H9 (cell line): ENCODE results near the gene RRP9. TPM values are rescaled to one million over a fixed set of nuclear protein-coding genes. Genes with fewer than 3 reads are reported as not detected.
"Not testable (repeated sequence)": the region's sequence is repeated elsewhere in the genome, so short reads cannot be mapped to it uniquely, and the experiment has no call there.

ENCODE experiments used
- DNase-seq: peaks from one replicate; pipeline ENCODE4 v3.0.0-alpha.2; 2017
- H2AFZ ChIP-seq: one replicate; pipeline ENCODE4 v1.6.1; 2013; ENCODE audit warnings: mild to moderate bottlenecking, low read length, control low read depth, moderate library complexity
- H2AK5ac ChIP-seq: 2 replicates; pipeline ENCODE4 v1.6.1; 2013; ENCODE audit warnings: low read length, control low read depth, mixed read lengths; ENCODE audit not compliant: insufficient read length
- H2BK120ac ChIP-seq: one replicate; pipeline ENCODE4 v1.6.1; 2013; ENCODE audit warnings: low read depth, mild to moderate bottlenecking, low read length, control low read depth, inconsistent platforms; ENCODE audit not compliant: poor library complexity, severe bottlenecking
- H2BK12ac ChIP-seq: 2 replicates; pipeline ENCODE4 v1.6.1; 2013; ENCODE audit warnings: low read length, control low read depth, mixed read lengths, low read depth; ENCODE audit not compliant: insufficient read length
- H2BK15ac ChIP-seq: 2 replicates; pipeline ENCODE4 v1.6.1; 2013; ENCODE audit warnings: low read depth, low read length, control low read depth
- H2BK20ac ChIP-seq: one replicate; pipeline ENCODE4 v1.6.1; 2013; ENCODE audit warnings: low read depth, mild to moderate bottlenecking, low read length, control low read depth, inconsistent platforms; ENCODE audit not compliant: poor library complexity, severe bottlenecking
- H2BK5ac ChIP-seq: 2 replicates; pipeline ENCODE4 v1.6.1; 2013; ENCODE audit warnings: low read length, control low read depth, mixed read lengths; ENCODE audit not compliant: insufficient read length
- H3K14ac ChIP-seq: 2 replicates; pipeline ENCODE4 v1.6.1; 2013; ENCODE audit warnings: low read length, control low read depth; ENCODE audit not compliant: insufficient read depth
- H3K18ac ChIP-seq: 2 replicates; pipeline ENCODE4 v1.6.1; 2013; ENCODE audit warnings: low read depth, mild to moderate bottlenecking, mixed read lengths, low read length, control low read depth; ENCODE audit not compliant: insufficient read length
- H3K23ac ChIP-seq: 2 replicates; pipeline ENCODE4 v1.6.1; 2013; ENCODE audit warnings: low read length, control low read depth, mixed read lengths, low read depth; ENCODE audit not compliant: insufficient read length
- H3K23me2 ChIP-seq: 2 replicates; pipeline ENCODE4 v1.6.1; 2013; ENCODE audit warnings: low read depth, mild to moderate bottlenecking, mixed read lengths, low read length, control low read depth; ENCODE audit not compliant: insufficient read length, poor library complexity, severe bottlenecking
- H3K27ac ChIP-seq: 2 replicates; pipeline ENCODE4 v1.5.1; 2013; ENCODE audit warnings: low read length, control low read depth, mixed read lengths, low read depth; ENCODE audit not compliant: insufficient read length
- H3K27me3 ChIP-seq: 2 replicates; pipeline ENCODE4 v1.6.1; 2013; ENCODE audit warnings: low read length, control low read depth, inconsistent platforms; ENCODE audit not compliant: insufficient read depth
- H3K4ac ChIP-seq: 2 replicates; pipeline ENCODE4 v1.6.1; 2013; ENCODE audit warnings: low read depth, mild to moderate bottlenecking, control low read depth, inconsistent platforms, low read length, moderate library complexity
- H3K4me1 ChIP-seq: 2 replicates; pipeline ENCODE4 v1.6.1; 2013; ENCODE audit warnings: low read length, control low read depth, inconsistent platforms; ENCODE audit not compliant: insufficient read depth
- H3K4me2 ChIP-seq: 2 replicates; pipeline ENCODE4 v1.6.1; 2013; ENCODE audit warnings: low read length, control low read depth, mixed read lengths; ENCODE audit not compliant: insufficient read length, insufficient read depth
- H3K56ac ChIP-seq: 2 replicates; pipeline ENCODE4 v1.6.1; 2013; ENCODE audit warnings: low read depth, mild to moderate bottlenecking, mixed read lengths, low read length, control low read depth; ENCODE audit not compliant: insufficient read length
- H3K79me1 ChIP-seq: 2 replicates; pipeline ENCODE4 v1.6.1; 2013; ENCODE audit warnings: low read depth, mild to moderate bottlenecking, moderate library complexity, low read length, control low read depth, inconsistent platforms; ENCODE audit not compliant: insufficient read depth, poor library complexity, severe bottlenecking
- H3K79me2 ChIP-seq: 2 replicates; pipeline ENCODE4 v1.6.1; 2013; ENCODE audit warnings: low read length, control low read depth, inconsistent platforms; ENCODE audit not compliant: insufficient read depth
- H3K9ac ChIP-seq: 2 replicates; pipeline ENCODE4 v1.6.1; 2013; ENCODE audit warnings: low read length, control low read depth, mixed read lengths; ENCODE audit not compliant: insufficient read length; ENCODE audit errors: extremely low read depth
- H3K9me3 ChIP-seq: one replicate; pipeline ENCODE4 v1.6.1; 2013; ENCODE audit warnings: low read depth, low read length, inconsistent platforms; ENCODE audit not compliant: control insufficient read depth
- H3T11ph ChIP-seq: one replicate; pipeline ENCODE4 v1.6.1; 2013; ENCODE audit warnings: mild to moderate bottlenecking, low read length, control low read depth, inconsistent platforms
- H4K20me1 ChIP-seq: one replicate; pipeline ENCODE4 v1.6.1; 2013; ENCODE audit not compliant: control insufficient read depth, insufficient read length, insufficient read depth
- H4K5ac ChIP-seq: 2 replicates; pipeline ENCODE4 v1.6.1; 2013; ENCODE audit warnings: low read depth, mild to moderate bottlenecking, mixed read lengths, low read length, control low read depth; ENCODE audit not compliant: insufficient read length
- H4K8ac ChIP-seq: replicated peaks from 2 replicates; pipeline ENCODE4 v1.6.1; 2013; ENCODE audit warnings: low read length, control low read depth, mixed read lengths, low read depth; ENCODE audit not compliant: insufficient read length
- H4K91ac ChIP-seq: 2 replicates; pipeline ENCODE4 v1.6.1; 2013; ENCODE audit warnings: low read depth, mild to moderate bottlenecking, moderate library complexity, mixed read lengths, low read length, control low read depth; ENCODE audit not compliant: insufficient read length
- H3K27ac Mint-ChIP-seq, 3 experiments: 2 replicates in 2 of 3; 3 replicates in 1 of 3; pipeline ENCODE4 v1.8.0; 2020 to 2021; ENCODE audit warnings: mixed read lengths in 3 of 3, mild to moderate bottlenecking in 1 of 3, moderate library complexity in 1 of 3
- H3K27me3 Mint-ChIP-seq: 2 replicates; pipeline ENCODE4 v1.8.0; 2021; ENCODE audit warnings: low read depth, mild to moderate bottlenecking, moderate library complexity, mixed read lengths
- H3K36me3 Mint-ChIP-seq, 3 experiments: 2 replicates in 2 of 3; 3 replicates in 1 of 3; pipeline ENCODE4 v1.8.0; 2020 to 2021; ENCODE audit warnings: low read depth in 3 of 3, mixed read lengths in 3 of 3; ENCODE audit not compliant: insufficient read depth in 1 of 3
- H3K4me1 Mint-ChIP-seq, 2 experiments: 2 replicates each; pipeline ENCODE4 v1.8.0; 2020; ENCODE audit warnings: mixed read lengths in 2 of 2
- H3K4me3 Mint-ChIP-seq, 2 experiments: 2 replicates in 1 of 2; 3 replicates in 1 of 2; pipeline ENCODE4 v1.8.0; 2020 to 2021; ENCODE audit warnings: mild to moderate bottlenecking in 2 of 2, mixed read lengths in 2 of 2, moderate library complexity in 1 of 2
- H3K9me3 Mint-ChIP-seq, 2 experiments: 2 replicates in 1 of 2; 3 replicates in 1 of 2; pipeline ENCODE4 v1.8.0; 2020; ENCODE audit warnings: mild to moderate bottlenecking in 2 of 2, mixed read lengths in 2 of 2, moderate library complexity in 1 of 2
- WGBS: extraction: QIAGEN DNeasy Blood & Tissue Kit; methylation state at CpG from one replicate; pipeline ENCODE4 v1.1.7; 2013; ENCODE audit warnings: missing lambda C conversion rate, low lambda C conversion rate, mixed read lengths; ENCODE audit not compliant: insufficient read length; ENCODE audit errors: extremely low coverage; 5-methylcytosine and 5-hydroxymethylcytosine counted together
- total RNA-seq: library from RNA; stranded (reverse); gene quantifications from 2 replicates; pipeline ENCODE4 v1.2.1, GENCODE V29; 2021
- TF ChIP-seq, protein P1 (sequence below): fragments of 200-600 bp; sonication (generic); conservative IDR thresholded peaks from 3 replicates; pipeline ENCODE4 v1.8.0; 2021; ENCODE audit warnings: antibody characterized with exemption, mild to moderate bottlenecking

The RRP9 gene
- total RNA-seq, 1 experiment from 2014 or later: 64.0 TPM

GRCh38 chr3:51929420-51930003, 12.2 kb downstream of the RRP9 start:
- no peaks in the 10 kb centered on the region for H3K23me2 ChIP-seq
- no peak overlapping the region for H2BK12ac ChIP-seq
- no peaks in the 10 kb centered on the region for H3K79me1 ChIP-seq
- Mint-ChIP-seq H3K36me3 (peaks cover 16 to 36% (median 20%) of the 10 kb centered on the region in 3 experiments; a peak in 6 of 7 replicates), H3K27ac (no peak overlapping the region), H3K4me1 (no peaks in the 10 kb centered on the region), H3K27me3 (no peaks in the 10 kb centered on the region; the same call in 1 of the 2 replicates), H3K9me3 (no peaks in the 10 kb centered on the region), H3K4me3 (no peak overlapping the region)
- no peak overlapping the region for H3T11ph ChIP-seq
- H3K79me2 ChIP-seq: no peaks in the 10 kb centered on the region
- no peaks in the 10 kb centered on the region for H3K27me3 ChIP-seq
- H4K91ac ChIP-seq: no peak overlapping the region
- no peak overlapping the region for H2BK15ac ChIP-seq
- no peak overlapping the region for H2AFZ ChIP-seq
- no peaks in the 10 kb centered on the region for H3K4me1 ChIP-seq
- H3K27ac ChIP-seq: no peak overlapping the region
- no peak overlapping the region for H3K9ac ChIP-seq
- H2AK5ac ChIP-seq: no peak overlapping the region
- no peak overlapping the region for H3K4me2 ChIP-seq
- no CpG with 5 or more reads among the region's 5 CpGs for WGBS
- H3K9me3 ChIP-seq: no peaks in the 10 kb centered on the region
- H4K5ac ChIP-seq: no peak overlapping the region
- TF ChIP-seq, protein P1, sequence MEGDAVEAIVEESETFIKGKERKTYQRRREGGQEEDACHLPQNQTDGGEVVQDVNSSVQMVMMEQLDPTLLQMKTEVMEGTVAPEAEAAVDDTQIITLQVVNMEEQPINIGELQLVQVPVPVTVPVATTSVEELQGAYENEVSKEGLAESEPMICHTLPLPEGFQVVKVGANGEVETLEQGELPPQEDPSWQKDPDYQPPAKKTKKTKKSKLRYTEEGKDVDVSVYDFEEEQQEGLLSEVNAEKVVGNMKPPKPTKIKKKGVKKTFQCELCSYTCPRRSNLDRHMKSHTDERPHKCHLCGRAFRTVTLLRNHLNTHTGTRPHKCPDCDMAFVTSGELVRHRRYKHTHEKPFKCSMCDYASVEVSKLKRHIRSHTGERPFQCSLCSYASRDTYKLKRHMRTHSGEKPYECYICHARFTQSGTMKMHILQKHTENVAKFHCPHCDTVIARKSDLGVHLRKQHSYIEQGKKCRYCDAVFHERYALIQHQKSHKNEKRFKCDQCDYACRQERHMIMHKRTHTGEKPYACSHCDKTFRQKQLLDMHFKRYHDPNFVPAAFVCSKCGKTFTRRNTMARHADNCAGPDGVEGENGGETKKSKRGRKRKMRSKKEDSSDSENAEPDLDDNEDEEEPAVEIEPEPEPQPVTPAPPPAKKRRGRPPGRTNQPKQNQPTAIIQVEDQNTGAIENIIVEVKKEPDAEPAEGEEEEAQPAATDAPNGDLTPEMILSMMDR: no peak
- H3K23ac ChIP-seq: no peak overlapping the region
- H2BK20ac ChIP-seq: no peak overlapping the region
- no peak overlapping the region for H2BK120ac ChIP-seq
- H2BK5ac ChIP-seq: no peak overlapping the region
- no peak overlapping the region for H3K4ac ChIP-seq
- H3K56ac ChIP-seq: no peak overlapping the region
- DNase-seq: peak; percentile 45
- no peak overlapping the region for H4K8ac ChIP-seq
- H3K18ac ChIP-seq: no peak overlapping the region
- no peaks in the 10 kb centered on the region for H4K20me1 ChIP-seq
- H3K14ac ChIP-seq: no peak overlapping the region

DNA sequence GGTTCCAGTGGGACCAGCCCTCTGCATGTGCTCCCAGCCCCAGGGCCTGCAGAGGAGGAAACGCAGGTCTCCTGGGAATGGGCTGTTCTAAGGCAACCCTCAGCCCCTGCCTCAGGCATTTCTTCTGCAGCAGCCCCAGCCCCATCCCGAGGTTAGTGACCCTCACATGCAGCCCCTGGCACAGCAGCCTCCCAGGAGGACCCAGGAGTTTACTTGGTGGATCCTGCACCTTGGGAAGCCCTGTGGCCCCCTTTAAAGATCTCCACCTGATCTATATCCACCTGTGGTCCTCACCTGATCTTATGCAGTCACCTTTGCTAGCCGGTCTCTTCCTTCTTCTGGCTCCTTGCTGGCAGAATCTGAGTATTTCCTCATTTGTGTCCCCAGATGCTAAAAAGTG, 12.7 kb downstream of the RRP9 start:
- H3K27ac Mint-ChIP-seq, H2AFZ ChIP-seq, H3K4ac ChIP-seq, H2BK15ac ChIP-seq, H3K4me1 ChIP-seq, H2BK20ac ChIP-seq, H3K56ac ChIP-seq, H3K9ac ChIP-seq, H3K27me3 ChIP-seq, H2AK5ac ChIP-seq, H3K9me3 Mint-ChIP-seq, DNase-seq, H3K4me3 Mint-ChIP-seq, H2BK5ac ChIP-seq, H4K91ac ChIP-seq, H3K79me2 ChIP-seq, H3K23me2 ChIP-seq, H3K23ac ChIP-seq, H4K5ac ChIP-seq, H3K4me2 ChIP-seq, H3K9me3 ChIP-seq, H3K18ac ChIP-seq, H3K14ac ChIP-seq, H3K4me1 Mint-ChIP-seq, H4K20me1 ChIP-seq, H2BK12ac ChIP-seq, H4K8ac ChIP-seq, H3K27me3 Mint-ChIP-seq, H2BK120ac ChIP-seq, H3K79me1 ChIP-seq, H3K27ac ChIP-seq, H3T11ph ChIP-seq: not testable (repeated sequence)
- WGBS: no CpG with 5 or more reads among the region's 3 CpGs
- peaks cover 12 to 31% (median 15%) of the 10 kb centered on the region in 3 experiments; a peak in 6 of 7 replicates for H3K36me3 Mint-ChIP-seq
